GM21576 (cell line): ENCODE measurements around the gene MAD1L1.

ENCODE experiments used
- ATAC-seq: cut with Tn5 transposase; IDR thresholded peaks from one replicate; pipeline ENCODE4 v1.9.1; 2021; ENCODE audit warnings: mild to moderate bottlenecking, moderate library complexity; ENCODE audit not compliant: unreplicated experiment

Gene MAD1L1

DNA sequence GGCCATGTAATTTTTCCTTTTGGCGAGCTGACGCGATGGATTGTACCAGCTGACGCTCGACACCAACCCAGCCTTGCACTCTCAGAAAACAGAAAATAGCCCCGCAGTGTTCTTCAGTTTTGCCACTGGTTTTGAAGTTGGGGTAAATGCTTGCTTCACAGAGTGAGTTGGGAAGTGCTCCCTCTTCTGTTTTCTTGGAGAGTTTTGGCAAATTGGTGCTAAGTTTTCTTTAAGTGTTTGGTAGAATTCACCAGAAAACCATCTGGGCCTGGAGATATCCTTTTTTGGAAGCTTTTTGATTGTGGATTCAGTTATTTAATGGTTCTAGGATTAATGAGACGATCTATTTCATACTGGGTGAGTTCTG, 309.9 kb downstream of the MAD1L1 start:
- ATAC-seq: no peak

DNA sequence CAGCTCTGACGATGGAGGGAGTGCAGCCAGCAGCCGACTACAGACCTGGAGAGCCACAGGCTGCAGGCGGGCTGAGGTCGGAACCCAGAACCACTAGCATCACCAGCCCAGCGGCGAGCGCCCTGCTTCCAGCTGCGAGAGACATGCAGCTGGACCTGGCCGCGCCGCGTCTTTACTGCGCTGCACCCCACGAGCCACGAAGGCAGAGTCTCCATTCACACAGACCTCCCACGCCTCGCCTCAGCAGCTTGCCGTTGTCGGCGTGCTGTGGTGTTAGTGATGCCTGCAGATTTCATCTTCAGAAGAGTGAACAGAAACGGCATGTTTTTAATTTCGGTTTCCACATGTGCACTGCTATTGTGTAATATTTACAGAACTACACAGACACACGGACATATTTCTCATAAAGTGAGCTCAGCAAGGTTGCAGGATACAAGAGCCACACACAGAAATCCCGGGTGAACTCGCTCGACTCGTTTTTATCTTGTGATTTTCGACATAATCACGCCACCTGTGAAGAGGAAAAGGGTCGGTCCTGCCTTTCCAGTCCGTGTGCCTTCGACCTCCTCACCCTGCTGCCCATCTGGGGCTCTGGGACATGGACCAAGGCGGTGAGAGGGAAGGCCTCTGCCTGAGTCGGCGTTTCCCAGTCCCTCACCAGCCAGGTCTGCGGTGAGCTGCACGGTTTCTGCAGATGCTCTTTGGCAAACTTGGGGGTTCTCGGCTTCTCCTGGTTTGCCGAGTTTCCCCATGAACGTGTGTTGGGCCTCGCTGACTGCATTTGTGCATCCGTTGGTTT, 310.5 kb downstream of the MAD1L1 start:
- no peak for ATAC-seq

- no peak for ATAC-seq
Measured at GRCh38 chr7:1920881-1921280, 311.9 kb downstream of the MAD1L1 start.

DNA sequence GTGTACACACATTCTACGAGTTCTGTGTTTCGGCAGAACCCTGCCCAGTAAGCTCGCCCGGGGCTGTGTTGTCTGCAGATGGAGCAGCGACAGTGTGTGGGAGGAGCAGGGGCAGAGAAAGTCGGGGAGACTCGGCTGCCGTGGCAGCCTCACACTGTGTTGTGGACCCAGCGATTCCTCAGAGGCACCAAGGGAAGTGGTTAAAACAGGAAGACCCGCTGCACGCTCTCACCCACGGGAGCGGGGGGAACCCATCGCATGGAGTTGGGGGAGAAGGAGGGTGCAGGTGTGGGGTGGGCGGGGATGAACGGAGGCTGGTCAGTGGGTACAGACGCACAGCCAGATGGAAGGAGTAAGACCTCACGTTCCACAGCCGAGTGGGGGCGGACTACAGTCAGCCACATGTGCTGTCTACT, 312.5 kb downstream of the MAD1L1 start:
- ATAC-seq: no peak

GRCh38 chr7:1919539-1920265, 313.0 kb downstream of the MAD1L1 start:
- no peak for ATAC-seq

DNA sequence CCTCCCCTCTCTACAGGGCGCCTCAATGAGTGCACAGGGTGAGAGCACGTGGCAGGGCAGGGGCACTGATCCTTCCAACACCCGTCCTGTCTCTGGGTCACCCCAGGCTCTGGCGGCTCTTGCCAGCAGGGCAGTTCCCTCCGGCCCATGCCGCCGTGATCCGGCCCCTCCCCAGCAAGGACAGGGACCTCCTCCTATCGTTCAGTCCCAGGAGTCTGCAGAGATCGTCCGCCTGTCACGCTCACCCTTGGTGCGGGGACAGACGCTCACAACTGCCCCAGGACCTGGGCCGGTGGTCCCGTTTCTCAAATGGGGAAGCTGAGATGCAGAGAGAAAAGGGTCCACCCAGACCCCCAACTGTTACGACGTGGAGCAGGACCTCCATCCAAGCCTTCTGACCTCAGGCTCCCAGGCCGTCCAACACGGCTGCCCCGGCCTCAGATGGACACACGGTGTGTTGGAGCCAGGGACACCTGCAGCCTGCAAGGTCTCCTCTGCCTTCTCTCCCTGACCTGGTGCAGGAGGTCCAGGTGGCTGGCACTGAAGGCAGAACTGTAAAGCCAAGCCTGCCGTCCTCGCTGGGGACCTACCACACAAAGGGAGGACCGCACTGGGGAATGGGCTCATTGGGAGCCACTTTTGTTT, 313.7 kb downstream of the MAD1L1 start:
- no peak for ATAC-seq

DNA sequence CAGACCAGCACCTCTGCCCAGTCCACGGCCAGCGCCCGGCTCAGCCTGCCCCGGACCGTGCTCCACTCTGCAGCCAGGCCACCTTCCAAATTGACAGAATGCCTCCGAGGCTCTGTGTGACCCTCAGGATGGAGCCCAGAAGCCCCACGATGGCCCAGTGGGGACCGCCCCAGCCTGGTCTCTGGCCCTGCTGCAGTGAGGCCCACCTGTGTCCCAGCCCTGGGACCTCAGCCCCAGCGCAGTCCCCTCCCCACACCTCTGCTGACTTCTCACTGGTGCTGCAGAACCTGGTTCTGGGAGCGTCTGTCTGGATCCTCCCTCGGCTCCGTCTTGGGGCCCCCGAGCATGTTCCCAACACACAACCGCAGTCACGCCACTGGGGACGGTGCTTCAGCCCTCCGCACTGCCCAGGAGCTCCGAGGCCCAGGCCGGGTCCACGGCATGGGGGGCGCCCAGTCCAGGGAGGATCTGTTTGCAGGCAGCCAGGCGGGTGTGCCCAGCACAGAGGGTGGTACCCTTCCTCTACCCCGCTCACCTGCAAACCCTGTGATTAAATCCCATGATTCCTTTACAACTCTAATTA, 314.6 kb downstream of the MAD1L1 start:
- no peak for ATAC-seq

- ATAC-seq: no peak
Measured at GRCh38 chr7:1917221-1918062, 315.3 kb downstream of the MAD1L1 start.

GRCh38 chr7:1916601-1916970, 316.2 kb downstream of the MAD1L1 start:
- no peak for ATAC-seq

- ATAC-seq: no peak
Measured at GRCh38 chr7:1915956-1916600, 316.7 kb downstream of the MAD1L1 start.

GRCh38 chr7:1915326-1915725, 317.4 kb downstream of the MAD1L1 start:
- ATAC-seq: no peak

GRCh38 chr7:1914743-1915142, 318.0 kb downstream of the MAD1L1 start:
- ATAC-seq: no peak

DNA sequence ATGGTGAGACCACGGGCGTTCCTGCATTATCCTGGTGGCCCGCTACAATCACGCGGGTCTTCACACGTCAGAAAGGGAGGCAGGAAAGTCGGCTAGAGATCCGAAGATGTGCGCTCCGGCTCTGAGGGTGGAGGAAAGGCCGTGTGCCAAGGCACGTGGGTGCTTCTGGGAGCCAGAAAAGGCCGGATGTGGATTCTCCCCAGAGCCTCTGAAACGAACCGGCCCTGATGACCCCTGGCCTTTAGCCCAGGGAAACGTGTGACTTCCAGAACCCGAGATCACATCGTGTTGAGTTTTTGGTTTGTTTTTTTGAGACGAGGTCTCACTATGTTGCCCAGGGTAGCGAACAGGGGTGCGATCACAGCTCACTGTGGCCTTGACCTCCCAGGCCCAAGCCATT, 318.4 kb downstream of the MAD1L1 start:
- ATAC-seq: no peak

- no peak for ATAC-seq
Measured at GRCh38 chr7:1913466-1914282, 319.1 kb downstream of the MAD1L1 start.

DNA sequence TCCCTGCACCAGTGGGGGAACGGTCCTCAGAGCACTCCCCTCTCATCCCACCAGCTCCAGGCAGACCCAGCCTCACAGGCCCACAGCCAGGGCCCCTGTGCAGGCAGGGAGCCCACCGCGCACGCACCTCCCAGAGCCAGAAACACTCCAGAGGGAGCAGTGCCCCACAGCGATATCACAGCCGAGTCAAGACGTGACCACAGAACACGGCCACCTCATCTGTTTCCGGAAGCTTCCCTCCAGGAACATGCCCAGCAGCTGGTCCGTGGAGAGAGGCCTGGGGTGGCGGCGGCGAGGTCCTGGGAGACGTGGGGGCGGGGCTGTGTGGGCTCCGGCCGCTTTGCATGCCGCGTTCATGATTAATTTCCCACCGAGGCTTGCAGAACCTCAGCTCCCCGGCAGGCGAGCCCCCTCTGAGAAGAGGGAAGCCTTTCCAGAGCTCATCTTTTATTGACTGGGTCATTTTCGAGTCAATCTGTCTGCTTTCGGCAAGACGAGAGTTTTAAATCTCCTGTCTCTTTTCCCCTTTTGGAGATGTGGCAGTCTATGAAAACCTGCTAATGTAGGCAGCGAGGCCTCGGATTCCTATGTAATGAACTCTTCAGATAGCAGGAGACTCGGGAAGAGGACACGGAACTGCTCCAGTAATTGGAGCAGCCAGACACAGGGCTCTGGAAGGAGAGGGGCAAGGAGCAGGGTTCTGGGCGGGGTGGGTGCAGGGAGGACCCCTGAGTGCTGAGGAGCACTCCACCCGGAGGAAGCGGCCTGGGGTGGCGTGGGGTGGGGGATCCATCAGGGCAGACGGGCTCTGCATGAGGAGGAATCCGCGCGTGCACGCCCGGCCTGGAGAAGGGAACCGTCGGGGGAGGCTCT, 319.9 kb downstream of the MAD1L1 start:
- no peak for ATAC-seq

GRCh38 chr7:1911571-1911970, 321.2 kb downstream of the MAD1L1 start:
- no peak for ATAC-seq

- ATAC-seq: no peak
Measured at GRCh38 chr7:1910827-1911226, 321.9 kb downstream of the MAD1L1 start.

DNA sequence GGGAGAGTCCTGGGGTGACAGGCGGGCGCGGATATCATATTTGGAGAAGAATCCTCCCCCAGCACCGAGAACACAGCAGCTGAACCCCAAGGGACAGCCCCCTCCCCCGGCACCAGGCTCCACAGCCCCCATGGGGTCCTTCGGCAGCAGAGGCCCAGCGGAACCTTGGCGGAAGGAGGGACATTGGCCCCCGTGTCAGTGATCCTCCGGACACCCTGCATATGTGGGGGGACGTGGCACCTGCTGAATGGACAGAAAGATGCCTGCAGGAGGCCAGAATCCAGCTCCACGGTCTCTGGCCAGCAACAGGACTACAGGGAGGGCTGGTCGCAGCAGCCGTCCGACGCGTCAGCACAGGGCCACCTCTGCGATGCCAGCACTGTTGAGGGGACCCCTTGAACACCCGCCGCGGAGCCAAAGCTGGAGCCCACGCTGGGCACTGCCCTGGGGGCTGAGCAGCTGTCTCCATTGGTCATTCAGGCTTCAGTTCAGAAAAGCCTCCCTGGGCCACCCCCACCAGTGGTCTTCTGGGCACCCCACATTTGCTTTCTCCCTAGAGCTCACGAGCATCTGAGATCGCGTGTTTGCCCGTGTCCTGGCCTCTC, 322.6 kb downstream of the MAD1L1 start:
- ATAC-seq: no peak
